BLaER1 treated with 17β-estradiol and CSF1 and Interleukin-3, amounts not matched to agents 10 nM and 100 nM (cell line): ENCODE measurements around the gene LMO7.

ENCODE experiments used
- H3K27ac ChIP-seq, 11 experiments: shearing (Covaris generic); formaldehyde crosslinking; 2 replicates each; pipeline ENCODE4 v1.8.1; 2022
- H3K27me3 ChIP-seq, 11 experiments: shearing (Covaris generic); formaldehyde crosslinking; 2 replicates each; pipeline ENCODE4 v1.8.1; 2022
- H3K36me3 ChIP-seq, 11 experiments: shearing (Covaris generic); formaldehyde crosslinking; 2 replicates each; pipeline ENCODE4 v1.8.1; 2022
- H3K4me1 ChIP-seq, 10 experiments: shearing (Covaris generic); formaldehyde crosslinking; 2 replicates each; pipeline ENCODE4 v1.8.1; 2022
- H3K4me2 ChIP-seq, 11 experiments: shearing (Covaris generic); formaldehyde crosslinking; 2 replicates each; pipeline ENCODE4 v1.8.1; 2022
- H3K4me3 ChIP-seq, 10 experiments: shearing (Covaris generic); formaldehyde crosslinking; 2 replicates each; pipeline ENCODE4 v1.8.1; 2022
- H3K9ac ChIP-seq, 11 experiments: shearing (Covaris generic); formaldehyde crosslinking; 2 replicates each; pipeline ENCODE4 v1.8.1; 2022
- H3K9me3 ChIP-seq, 11 experiments: shearing (Covaris generic); formaldehyde crosslinking; replicated peaks in 1 of 11; 2 replicates each; pipeline ENCODE4 v1.8.1; 2022
- H4K20me1 ChIP-seq, 11 experiments: shearing (Covaris generic); formaldehyde crosslinking; 2 replicates each; pipeline ENCODE4 v1.8.1; 2022
- Cebpa-rat ChIP-seq, 11 experiments: shearing (Covaris generic); IDR thresholded peaks; 2 replicates each; pipeline ENCODE4 v1.8.1; 2022

The LMO7 gene

GRCh38 chr13:75896271-75896670, 260.1 kb downstream of the LMO7 start:
- Histone ChIP-seq H3K4me1 (no peaks in the 10 kb centered on the region), H3K36me3 (no peaks in the 10 kb centered on the region), H3K9ac (no peak overlapping the region), H3K4me2 (no peak overlapping the region), H3K4me3 (no peak overlapping the region), H3K27me3 (no peaks in the 10 kb centered on the region), H3K9me3 (peaks cover 0 to 14% (median 12%) of the 10 kb centered on the region in 11 experiments; a peak in 17 of 22 replicates), H3K27ac (no peak overlapping the region), H4K20me1 (no peaks in the 10 kb centered on the region)
- TF ChIP-seq Cebpa-rat (IDR thresholded peaks at IDR 0.05) = no peak

DNA sequence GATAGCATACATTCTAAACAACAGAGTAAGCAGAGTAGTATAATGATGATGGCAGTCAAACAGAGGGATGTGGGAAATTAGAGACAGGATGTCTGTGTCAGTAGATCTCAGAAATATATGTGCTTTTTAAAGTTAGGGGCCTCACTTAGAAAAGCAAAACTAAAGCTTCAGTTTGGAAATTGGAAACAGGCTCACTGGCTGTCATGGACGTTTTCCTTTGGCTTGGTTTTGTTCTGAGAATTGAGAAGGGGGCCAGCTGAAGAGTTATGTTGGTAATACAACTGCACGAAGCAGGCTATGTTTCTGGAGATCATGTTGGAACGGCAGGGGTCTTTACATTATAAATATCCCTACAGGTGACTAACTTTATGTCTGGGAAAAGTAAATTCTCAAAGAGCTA, 261.3 kb downstream of the LMO7 start:
- no peak overlapping the region for H3K9ac ChIP-seq
- no peaks in the 10 kb centered on the region for H3K4me1 ChIP-seq
- H3K4me2 ChIP-seq = no peak overlapping the region
- no peak overlapping the region for H3K4me3 ChIP-seq
- no peaks in the 10 kb centered on the region for H4K20me1 ChIP-seq
- peaks cover 0 to 14% (median 12%) of the 10 kb centered on the region in 11 experiments; a peak in 17 of 22 replicates for H3K9me3 ChIP-seq
- H3K27ac ChIP-seq = no peak overlapping the region
- H3K27me3 ChIP-seq = no peaks in the 10 kb centered on the region
- no peaks in the 10 kb centered on the region for H3K36me3 ChIP-seq
- TF ChIP-seq Cebpa-rat (IDR thresholded peaks at IDR 0.05) = no peak

DNA sequence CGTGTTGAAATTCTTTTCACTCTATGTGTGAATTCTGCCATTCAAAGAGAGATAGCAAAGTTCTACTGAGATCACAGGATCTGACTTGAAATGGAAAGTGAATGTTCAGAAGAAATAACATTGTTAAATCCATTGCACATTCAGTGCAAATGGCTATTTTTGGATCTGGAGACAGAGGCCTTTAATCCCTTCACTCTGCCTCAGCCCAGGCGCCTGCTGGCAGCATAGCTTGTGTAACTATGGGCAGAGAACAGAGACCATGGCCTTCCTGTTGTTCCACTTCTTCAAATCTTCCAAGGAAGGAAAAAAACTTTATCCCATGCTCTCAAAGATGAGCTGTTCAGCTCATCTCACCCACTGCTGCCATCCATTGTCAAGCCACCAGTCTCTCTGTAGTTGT, 265.4 kb downstream of the LMO7 start:
- no peak for TF ChIP-seq Cebpa-rat (IDR thresholded peaks at IDR 0.05)
- Histone ChIP-seq H3K9ac (no peak overlapping the region), H3K27ac (no peak overlapping the region), H3K36me3 (no peaks in the 10 kb centered on the region), H3K4me2 (no peak overlapping the region), H3K4me1 (no peaks in the 10 kb centered on the region), H3K27me3 (no peaks in the 10 kb centered on the region), H4K20me1 (no peaks in the 10 kb centered on the region), H3K9me3 (peaks cover 0 to 14% (median 12%) of the 10 kb centered on the region in 11 experiments; a peak in 17 of 22 replicates), H3K4me3 (no peak overlapping the region)

DNA sequence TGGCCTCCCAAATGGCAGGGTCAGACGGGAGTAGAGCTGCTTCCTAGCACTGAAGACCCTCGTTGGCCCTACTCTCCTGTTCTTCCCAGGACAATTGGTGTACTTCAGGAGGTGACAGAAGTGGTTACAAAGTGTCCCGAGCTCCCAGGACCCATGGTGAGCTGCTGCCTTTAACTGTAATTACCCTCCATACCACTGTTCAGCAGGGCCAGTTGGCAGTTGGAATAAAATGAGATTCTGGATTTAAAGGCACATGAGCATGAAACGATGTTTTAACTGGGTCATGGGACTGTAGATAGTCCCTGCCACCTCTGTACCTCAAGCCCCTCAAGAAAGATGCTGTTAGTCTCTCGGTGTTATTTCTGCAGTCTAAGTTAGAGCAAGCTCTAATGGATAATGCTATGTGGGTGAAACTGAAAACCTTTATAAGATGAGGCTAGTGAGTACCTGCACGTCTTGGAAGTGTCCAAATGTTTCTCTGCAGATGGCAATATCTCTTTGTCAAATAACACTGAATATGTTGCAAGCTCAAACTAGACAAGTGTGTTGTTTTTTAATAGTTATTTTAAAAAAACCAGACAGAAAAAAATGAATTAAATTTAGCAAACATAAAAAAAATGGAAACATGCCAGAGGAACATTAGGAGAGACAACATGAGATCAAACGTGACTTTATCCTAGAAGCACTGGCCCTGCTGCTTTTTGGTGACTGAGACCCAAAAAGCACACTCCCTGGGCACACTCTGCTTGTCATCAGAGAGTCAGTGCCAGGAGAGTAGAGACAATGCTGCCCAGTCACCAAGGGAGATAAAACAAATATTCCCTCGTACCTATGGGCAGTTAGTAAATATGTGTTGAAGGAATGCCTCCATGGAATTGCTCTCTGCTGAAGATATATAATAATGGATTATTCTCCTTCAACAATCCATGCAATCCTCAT, 266.3 kb downstream of the LMO7 start:
- no peak overlapping the region for H3K27ac ChIP-seq
- TF ChIP-seq Cebpa-rat (IDR thresholded peaks at IDR 0.05) = no peak
- H3K9me3 ChIP-seq = peaks cover 0 to 14% (median 12%) of the 10 kb centered on the region in 11 experiments; a peak in 17 of 22 replicates
- H3K4me1 ChIP-seq = no peaks in the 10 kb centered on the region
- H3K9ac ChIP-seq = no peak overlapping the region
- H3K4me2 ChIP-seq = no peak overlapping the region
- H3K27me3 ChIP-seq = no peaks in the 10 kb centered on the region
- H3K4me3 ChIP-seq = no peak overlapping the region
- H4K20me1 ChIP-seq = no peaks in the 10 kb centered on the region
- H3K36me3 ChIP-seq = no peaks in the 10 kb centered on the region

DNA sequence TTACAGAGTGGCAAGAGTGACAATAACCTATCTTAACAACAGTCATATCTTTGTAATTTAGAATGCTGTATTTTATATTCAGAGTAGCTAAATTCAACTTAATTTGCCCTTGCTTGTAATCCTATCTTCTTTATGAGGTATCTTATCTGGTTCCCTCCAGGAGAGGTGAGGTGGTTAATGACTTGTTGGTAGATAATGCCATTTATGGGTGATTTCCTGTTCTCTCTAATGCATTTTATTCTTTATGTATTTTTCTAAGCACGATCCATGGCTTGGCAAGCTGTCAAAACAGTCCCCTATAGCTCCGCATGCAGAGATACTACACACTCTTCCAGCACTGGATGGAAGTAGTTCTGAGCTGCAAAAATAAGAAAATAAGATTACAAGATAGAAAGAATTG, 267.9 kb downstream of the LMO7 start:
- Histone ChIP-seq H4K20me1 (no peaks in the 10 kb centered on the region), H3K27ac (no peak overlapping the region), H3K4me2 (no peak overlapping the region), H3K9me3 (peaks cover 0 to 13% (median 10%) of the 10 kb centered on the region in 11 experiments; a peak in 17 of 22 replicates), H3K4me1 (no peaks in the 10 kb centered on the region), H3K27me3 (no peaks in the 10 kb centered on the region), H3K9ac (no peak overlapping the region), H3K36me3 (no peaks in the 10 kb centered on the region), H3K4me3 (no peak overlapping the region)
- TF ChIP-seq Cebpa-rat (IDR thresholded peaks at IDR 0.05) = no peak

GRCh38 chr13:75906315-75906714, 270.2 kb downstream of the LMO7 start:
- H3K4me2 ChIP-seq = no peak overlapping the region
- H3K4me3 ChIP-seq = no peak overlapping the region
- no peaks in the 10 kb centered on the region for H3K9me3 ChIP-seq
- H3K36me3 ChIP-seq = no peaks in the 10 kb centered on the region
- no peaks in the 10 kb centered on the region for H3K4me1 ChIP-seq
- no peaks in the 10 kb centered on the region for H3K27me3 ChIP-seq
- TF ChIP-seq Cebpa-rat (IDR thresholded peaks at IDR 0.05) = no peak
- H3K9ac ChIP-seq = no peak overlapping the region
- H4K20me1 ChIP-seq = no peaks in the 10 kb centered on the region
- no peak overlapping the region for H3K27ac ChIP-seq

DNA sequence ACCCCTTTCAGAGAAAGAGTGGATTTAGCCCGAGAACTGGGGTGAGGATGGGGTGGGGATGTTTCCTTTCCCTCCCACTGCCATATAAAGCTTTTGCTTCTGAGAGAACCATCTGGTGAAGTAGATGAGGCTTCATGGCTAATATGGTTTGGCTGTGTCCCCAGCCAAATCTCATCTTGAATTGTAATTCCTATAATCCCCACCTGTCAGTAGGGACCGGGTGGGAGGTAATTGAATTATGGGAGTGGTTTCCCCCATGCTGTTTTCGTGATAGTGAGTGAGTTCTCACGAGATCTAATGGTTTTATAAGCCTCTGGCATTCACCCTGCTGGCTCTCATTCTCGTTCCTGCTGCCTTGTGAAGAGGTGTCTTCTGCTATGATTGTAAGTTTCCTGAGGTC, 270.9 kb downstream of the LMO7 start:
- no peak overlapping the region for H3K4me2 ChIP-seq
- no peak for TF ChIP-seq Cebpa-rat (IDR thresholded peaks at IDR 0.05)
- H3K4me3 ChIP-seq = no peak overlapping the region
- no peaks in the 10 kb centered on the region for H3K27me3 ChIP-seq
- H3K9me3 ChIP-seq = no peaks in the 10 kb centered on the region
- no peaks in the 10 kb centered on the region for H3K4me1 ChIP-seq
- no peaks in the 10 kb centered on the region for H3K36me3 ChIP-seq
- no peak overlapping the region for H3K9ac ChIP-seq
- H4K20me1 ChIP-seq = no peaks in the 10 kb centered on the region
- no peak overlapping the region for H3K27ac ChIP-seq

- no peak overlapping the region for H3K27ac ChIP-seq
- H3K36me3 ChIP-seq = no peaks in the 10 kb centered on the region
- no peaks in the 10 kb centered on the region for H3K27me3 ChIP-seq
- H3K4me3 ChIP-seq = no peak overlapping the region
- no peaks in the 10 kb centered on the region for H3K9me3 ChIP-seq
- TF ChIP-seq Cebpa-rat (IDR thresholded peaks at IDR 0.05) = no peak
- no peak overlapping the region for H3K4me2 ChIP-seq
- no peaks in the 10 kb centered on the region for H4K20me1 ChIP-seq
- no peaks in the 10 kb centered on the region for H3K4me1 ChIP-seq
- H3K9ac ChIP-seq = no peak overlapping the region
Measured at GRCh38 chr13:75908141-75908540, 272.0 kb downstream of the LMO7 start.
